ENCODE measurements around the gene KCNMA1.

KCNMA1 gene

GRCh38 chr10:77138541-77138940 is 499.1 kb downstream of the KCNMA1 start:
- DNase-seq (ENCODE audit: low read depth in 1 of 2, low spot score in 1 of 2) = no peak

- DNase-seq (ENCODE audit: low read depth in 1 of 2, low spot score in 1 of 2) = no peak
Observed at GRCh38 chr10:77135555-77135954, 502.1 kb downstream of the KCNMA1 start.

GRCh38 chr10:77131214-77131613 is 506.4 kb downstream of the KCNMA1 start:
- no peak for DNase-seq (ENCODE audit: low read depth in 1 of 2, low spot score in 1 of 2)

DNA sequence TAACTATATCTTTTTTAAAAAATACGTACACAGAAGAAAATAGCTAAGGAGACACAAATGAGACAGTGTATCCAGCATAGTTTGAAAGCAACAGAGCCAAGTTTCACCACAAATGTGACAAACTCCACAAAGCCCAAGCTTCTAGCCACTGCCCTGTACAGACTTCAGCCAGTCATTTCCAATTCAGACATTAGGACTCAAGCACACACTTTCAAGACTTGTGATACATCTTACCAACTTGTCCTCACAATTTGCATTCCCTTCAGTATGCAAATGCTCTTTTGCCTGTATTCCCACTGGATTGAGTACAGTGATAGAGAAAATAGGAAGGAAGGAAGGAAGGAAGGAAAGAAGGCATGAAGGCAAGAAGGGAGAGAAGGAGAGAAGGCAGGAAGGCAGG is 510.4 kb downstream of the KCNMA1 start:
- no peak for DNase-seq (ENCODE audit: low read depth in 1 of 2, low spot score in 1 of 2)

GRCh38 chr10:77125231-77125630 is 512.4 kb downstream of the KCNMA1 start:
- DNase-seq (ENCODE audit: low read depth in 1 of 2, low spot score in 1 of 2) = no peak

DNA sequence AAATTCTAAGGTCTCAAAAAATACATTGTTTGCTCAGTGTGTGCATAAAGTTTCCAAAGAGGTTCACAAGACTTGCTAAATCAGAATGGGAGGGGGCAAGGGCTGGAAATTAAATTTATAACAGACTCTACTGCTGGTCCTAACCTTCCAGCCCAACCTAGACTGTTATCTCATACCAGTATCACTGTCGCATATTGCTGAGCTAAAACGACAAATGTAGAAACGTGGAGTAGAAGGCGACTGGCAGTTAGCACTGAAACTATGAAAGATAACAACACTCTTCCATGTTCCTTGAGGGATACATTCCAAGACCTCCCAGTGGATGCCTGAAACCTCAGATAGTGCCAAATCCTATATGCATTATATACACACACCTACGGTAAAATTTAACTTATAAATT is 514.3 kb downstream of the KCNMA1 start:
- no peak for DNase-seq (ENCODE audit: low read depth in 1 of 2, low spot score in 1 of 2)

DNA sequence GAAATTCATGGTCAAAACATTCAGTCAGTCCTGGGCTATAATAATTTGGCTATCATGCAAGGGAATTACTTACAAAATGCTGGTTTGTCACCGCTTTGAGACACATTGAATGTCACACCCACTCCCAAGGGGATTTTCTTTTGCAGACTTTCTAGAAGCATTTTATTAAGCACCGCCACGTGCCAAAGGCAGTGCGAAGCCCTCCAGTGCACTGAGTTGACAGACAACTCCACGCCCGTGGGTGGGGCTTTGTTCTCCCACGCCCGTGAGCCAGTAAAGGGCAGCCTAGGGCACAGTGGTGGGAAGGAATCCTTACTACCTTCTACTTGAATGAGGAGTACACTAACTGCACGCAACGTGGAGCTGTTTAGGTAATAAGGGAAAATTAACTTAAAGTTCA is 515.8 kb downstream of the KCNMA1 start:
- no peak for DNase-seq (ENCODE audit: low read depth in 1 of 2, low spot score in 1 of 2)

DNA sequence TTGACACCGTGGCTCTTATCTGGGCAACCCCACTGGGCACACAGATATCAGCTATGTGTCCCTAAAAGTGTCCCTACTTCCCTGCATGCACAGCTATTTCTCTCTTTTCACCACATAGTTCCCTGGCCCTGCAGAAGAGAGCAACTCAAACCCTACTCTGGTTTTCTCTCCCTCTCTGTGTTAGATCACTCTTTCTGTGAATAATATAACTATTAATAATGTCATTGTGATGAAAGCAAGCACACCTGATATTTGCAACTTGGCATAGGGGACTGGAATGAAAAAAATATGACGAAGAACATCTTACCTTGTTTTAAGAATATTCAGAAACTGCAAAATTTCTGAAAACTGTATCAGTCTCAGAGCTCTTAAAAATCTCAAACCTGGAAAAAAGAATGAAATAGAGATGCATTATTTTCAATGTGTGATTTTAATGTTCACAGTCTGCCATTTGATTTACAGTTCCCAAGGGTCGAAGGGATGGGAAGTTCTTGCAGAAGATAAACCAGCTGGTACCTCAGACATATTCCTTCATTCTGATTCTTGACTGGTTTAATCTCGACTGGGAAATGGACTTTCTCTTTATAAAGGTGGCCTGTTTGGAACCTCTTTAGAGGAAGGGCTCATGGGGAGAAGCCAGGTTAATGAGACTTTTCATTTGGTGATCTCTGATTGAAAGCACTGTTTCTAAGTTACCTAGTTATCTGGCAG is 516.8 kb downstream of the KCNMA1 start:
- DNase-seq (ENCODE audit: low read depth in 1 of 2, low spot score in 1 of 2) = no peak

DNA sequence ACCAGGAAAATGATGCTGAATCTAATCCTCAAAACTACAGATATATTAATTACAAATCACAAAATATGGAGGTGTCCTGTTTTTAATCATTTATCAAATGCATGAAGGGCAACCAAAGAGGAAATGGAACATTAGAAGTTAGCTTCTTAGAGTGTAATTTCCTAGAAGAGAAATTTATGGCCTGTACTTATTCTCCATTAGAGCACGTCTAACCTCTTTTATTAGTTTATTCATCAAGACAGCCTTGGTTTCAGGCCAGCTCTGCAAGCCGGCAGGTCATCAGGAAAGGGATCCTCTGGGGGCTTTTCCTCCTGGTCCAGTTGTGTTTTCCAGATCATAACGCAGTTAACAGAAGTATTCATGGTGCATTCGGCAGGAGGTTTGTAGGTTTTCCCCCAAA is 517.6 kb downstream of the KCNMA1 start:
- no peak for DNase-seq (ENCODE audit: low read depth in 1 of 2, low spot score in 1 of 2)

DNA sequence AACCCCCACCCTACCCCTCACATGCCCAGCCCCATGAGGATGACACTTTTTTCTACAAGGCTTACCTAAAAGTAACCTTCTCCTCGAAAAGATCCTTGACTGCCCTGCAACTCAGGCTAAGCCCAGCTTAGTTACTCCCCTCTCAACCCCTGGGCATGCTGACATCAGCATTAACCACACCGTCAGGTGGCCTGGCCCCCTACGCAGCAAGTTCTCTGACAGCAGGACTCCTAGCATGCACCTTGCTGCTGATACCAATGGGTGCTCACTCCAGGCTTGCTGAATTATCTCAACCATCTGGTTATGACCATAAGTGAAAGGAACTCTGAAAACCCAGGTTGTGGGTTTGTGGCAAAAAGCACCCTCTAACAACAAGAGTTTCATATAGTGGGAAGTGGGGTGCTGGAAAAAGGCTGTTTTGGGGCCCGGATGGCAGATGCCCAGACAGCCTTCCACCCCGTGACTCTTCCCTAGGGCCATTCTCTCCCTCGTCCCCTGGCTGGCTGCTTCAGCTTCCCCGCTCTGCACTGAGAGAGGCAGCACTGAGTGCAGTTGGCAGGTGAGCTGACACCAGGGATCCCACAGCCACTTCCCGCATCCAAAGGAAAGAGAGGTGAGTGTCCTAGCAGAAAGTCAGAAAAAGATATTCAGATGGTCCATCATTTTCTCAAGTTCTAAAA is 518.9 kb downstream of the KCNMA1 start:
- no peak for DNase-seq (ENCODE audit: low read depth in 1 of 2, low spot score in 1 of 2)

GRCh38 chr10:77117501-77117900 is 520.1 kb downstream of the KCNMA1 start:
- no peak for DNase-seq (ENCODE audit: low read depth in 1 of 2, low spot score in 1 of 2)

GRCh38 chr10:77116904-77117303 is 520.7 kb downstream of the KCNMA1 start:
- DNase-seq (ENCODE audit: low read depth in 1 of 2, low spot score in 1 of 2) = no peak

- no peak for DNase-seq (ENCODE audit: low read depth in 1 of 2, low spot score in 1 of 2)
Observed at GRCh38 chr10:77114181-77114821, 523.3 kb downstream of the KCNMA1 start.

DNA sequence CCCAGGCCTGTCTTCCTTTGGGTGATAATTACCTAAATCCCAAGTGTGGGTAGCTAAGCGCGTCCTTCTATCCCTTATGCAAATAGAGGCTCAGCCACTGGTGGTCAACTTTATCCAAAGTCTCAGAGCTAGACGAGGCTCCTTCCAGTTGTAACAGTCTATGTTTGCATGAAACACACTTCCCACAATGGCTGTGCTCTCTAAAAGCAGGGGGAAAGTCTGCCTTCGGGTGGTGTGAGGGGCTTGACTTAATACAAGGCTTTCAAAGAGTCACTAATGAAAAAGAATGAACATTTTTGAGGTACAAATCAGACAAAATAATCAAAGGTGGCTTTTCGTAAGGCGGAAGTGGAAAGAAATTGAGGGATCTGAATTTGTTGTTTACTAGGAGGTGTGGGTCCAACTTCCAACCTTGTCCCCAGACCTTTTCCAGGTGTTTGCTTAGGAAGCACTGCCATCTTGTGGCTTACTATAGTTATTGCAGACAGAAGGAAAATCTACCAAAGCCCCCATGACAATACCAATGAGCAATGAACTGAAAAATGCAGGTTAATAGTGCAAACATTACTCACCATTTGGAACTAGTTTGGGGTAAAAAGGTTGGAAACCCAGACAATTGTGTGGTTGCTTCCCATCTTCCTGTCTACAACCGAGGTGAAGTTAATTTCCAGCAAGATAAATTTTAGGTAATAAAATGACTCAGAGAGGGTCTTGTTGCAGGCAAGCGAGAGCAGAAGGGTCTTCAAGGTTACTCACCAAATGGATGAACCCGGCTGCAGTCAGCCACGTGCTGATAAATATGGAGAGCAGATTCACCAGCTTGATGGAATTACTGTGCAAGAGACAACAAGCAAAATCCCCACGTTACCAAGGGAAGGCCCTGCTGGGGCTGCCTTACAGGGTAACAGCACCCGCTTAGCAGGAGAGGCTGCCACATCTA is 525.7 kb downstream of the KCNMA1 start:
- DNase-seq (ENCODE audit: low read depth in 1 of 2, low spot score in 1 of 2) = no peak

DNA sequence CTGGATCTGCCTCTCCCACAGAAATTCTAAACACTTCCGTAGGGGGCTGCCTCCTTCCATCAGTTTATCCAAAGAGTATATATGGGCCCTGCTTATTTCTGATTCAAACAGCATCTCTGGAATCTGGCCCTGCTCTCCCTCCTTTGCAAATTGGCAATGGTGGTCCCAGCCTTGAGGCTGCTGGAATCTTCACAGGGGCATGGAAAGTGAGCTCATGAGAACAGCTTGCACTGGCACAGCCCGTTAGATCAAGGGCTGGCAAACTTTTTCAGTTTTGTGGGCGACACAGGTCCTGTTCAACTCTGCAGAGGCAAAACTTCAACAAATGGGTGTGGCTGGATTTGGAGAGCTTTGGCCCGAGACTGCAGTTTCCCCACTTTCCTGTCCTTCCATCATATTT is 526.9 kb downstream of the KCNMA1 start:
- DNase-seq (ENCODE audit: low read depth in 1 of 2, low spot score in 1 of 2) = no peak

DNA sequence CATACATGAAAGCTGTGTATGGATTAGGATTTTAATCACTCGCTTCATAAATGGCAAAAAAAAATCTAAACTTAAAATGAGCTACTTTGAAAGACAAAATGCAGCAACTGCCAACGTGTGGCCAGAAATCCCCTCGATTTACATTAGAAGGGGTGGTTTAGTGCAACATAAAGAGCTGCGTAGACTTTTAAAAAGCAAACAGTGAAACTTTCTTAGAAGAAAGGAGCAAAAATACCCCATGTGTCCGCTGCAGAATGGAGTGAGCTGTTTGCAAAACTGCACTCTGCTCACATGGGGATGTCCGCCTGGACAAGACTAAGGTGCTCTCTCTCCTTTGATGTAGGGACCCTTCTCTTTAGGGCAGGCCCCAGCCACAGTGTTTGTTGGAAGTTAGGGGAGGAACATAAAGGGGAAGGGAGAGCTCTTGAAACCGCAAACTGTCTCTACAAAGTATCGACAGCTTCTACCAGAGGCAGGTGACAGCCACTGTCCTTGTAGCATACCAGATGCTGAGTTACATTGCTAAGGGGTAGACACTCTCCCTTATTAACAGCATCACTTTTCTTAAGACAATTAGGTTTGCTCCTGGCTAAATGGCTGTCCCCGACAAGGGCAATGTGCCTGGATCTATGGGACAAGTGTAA is 528.1 kb downstream of the KCNMA1 start:
- no peak for DNase-seq (ENCODE audit: low read depth in 1 of 2, low spot score in 1 of 2)

DNA sequence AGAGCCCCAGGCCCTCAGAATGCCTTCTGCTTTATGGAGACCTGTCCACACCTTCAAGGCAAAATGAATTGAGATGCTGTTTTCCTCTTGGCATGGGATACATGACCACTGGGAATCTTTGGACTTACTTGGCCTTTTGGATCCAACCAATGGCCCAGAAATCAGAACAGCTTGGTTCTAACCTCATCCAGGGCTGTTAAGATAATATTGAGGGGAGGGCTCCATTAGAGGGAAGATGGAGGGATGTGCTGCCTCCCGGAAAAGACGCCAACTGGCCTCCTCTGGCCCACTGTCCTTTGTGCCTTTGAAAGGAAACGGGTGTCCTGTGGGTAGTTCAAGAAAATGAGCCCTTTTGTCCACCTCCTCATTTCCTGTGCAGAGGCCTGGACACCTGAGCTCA is 530.9 kb downstream of the KCNMA1 start:
- DNase-seq (ENCODE audit: low read depth in 1 of 2, low spot score in 1 of 2) = no peak

DNA sequence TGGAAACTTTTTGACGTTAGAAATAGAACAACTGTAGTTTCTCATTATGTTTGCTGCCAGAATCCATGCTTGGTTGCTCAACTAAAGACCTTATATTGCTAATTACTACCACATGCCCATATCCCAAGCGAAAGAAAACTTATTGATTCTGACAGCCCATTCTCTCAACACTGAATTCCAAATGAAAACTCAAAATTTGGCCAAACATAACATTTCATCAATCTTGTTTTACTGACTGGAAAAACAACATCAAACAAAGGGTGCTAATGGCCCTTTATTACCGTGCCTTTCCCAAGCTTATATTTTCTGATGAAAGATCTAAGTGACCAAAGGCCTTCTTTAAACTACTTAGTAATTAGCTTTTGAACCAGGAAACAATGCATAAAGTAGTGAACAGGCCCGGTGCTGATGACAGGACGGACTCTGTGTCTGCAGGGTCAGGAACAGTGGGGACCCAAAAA is 531.8 kb downstream of the KCNMA1 start:
- DNase-seq (ENCODE audit: low read depth in 1 of 2, low spot score in 1 of 2) = no peak

DNA sequence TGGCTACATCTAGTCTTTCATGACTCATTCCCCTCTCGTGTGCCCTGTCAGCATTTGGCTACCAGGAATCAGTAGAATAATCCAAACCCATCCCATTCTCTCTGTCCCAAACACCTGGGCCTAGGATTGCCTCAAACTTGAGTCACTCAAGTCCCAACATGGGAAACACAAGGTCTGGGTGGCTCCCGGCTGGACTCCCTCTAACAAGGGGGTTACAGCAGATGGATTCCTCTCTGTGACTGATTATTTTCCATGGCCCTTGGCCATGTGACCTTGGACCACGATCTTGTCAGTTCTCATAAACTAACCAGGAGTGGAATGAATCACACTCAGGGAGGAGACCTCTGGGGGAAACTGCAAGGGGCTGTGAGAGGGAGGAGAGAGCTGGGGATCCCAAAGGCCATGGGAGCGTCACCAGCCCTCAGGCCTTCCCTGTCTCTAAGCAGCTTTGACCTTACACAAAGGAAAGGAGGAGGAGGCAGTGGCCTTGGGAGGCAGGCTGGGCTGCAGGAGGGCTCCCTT is 533.1 kb downstream of the KCNMA1 start:
- DNase-seq (ENCODE audit: low read depth in 1 of 2, low spot score in 1 of 2) = no peak

DNA sequence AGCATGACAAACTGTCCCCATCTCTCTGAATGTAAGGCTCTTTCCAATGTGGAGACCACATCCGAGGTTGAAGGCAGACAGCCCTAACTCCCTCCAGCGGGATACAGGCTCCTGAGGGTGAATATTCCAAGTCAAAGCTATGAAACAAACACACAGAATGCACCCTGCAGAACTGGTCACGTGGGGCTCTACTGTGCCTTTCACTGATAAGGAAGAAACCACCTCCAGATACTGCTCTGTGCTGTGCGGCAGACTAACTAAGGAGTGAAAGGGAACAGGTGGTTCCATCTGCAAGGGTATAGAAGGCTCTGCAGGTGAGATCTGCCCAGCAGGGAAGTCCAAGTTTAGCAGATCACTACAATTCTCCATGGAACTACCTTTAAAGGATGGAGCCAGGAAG is 534.4 kb downstream of the KCNMA1 start:
- DNase-seq (ENCODE audit: low read depth in 1 of 2, low spot score in 1 of 2) = no peak

GRCh38 chr10:77101341-77101740 is 536.3 kb downstream of the KCNMA1 start:
- no peak for DNase-seq (ENCODE audit: low read depth in 1 of 2, low spot score in 1 of 2)

All from activated T-helper 1 cell treated with anti-CD3 and anti-CD28 coated beads, Interleukin-2, amount 50 U/mL, for 16 hours (primary cell).